Skeletal muscle cell (primary cell): Measurements from ENCODE around the gene ANKRD40.
"Not testable (repeated sequence)": the region's sequence is repeated elsewhere in the genome, so short reads cannot be mapped to it uniquely, and the experiment has no call there.

Experiments used
- DNase-seq: peaks from one replicate; pipeline ENCODE4 v3.0.0-alpha.2; 2010; ENCODE audit warnings: low read depth
- H3K4me3 ChIP-seq: 2 replicates; pipeline ENCODE4 v1.5.1; 2011; ENCODE audit warnings: low read depth, mild to moderate bottlenecking, control low read depth, low read length, moderate library complexity

Gene ANKRD40, protein sequence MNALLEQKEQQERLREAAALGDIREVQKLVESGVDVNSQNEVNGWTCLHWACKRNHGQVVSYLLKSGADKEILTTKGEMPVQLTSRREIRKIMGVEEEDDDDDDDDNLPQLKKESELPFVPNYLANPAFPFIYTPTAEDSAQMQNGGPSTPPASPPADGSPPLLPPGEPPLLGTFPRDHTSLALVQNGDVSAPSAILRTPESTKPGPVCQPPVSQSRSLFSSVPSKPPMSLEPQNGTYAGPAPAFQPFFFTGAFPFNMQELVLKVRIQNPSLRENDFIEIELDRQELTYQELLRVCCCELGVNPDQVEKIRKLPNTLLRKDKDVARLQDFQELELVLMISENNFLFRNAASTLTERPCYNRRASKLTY

DNA sequence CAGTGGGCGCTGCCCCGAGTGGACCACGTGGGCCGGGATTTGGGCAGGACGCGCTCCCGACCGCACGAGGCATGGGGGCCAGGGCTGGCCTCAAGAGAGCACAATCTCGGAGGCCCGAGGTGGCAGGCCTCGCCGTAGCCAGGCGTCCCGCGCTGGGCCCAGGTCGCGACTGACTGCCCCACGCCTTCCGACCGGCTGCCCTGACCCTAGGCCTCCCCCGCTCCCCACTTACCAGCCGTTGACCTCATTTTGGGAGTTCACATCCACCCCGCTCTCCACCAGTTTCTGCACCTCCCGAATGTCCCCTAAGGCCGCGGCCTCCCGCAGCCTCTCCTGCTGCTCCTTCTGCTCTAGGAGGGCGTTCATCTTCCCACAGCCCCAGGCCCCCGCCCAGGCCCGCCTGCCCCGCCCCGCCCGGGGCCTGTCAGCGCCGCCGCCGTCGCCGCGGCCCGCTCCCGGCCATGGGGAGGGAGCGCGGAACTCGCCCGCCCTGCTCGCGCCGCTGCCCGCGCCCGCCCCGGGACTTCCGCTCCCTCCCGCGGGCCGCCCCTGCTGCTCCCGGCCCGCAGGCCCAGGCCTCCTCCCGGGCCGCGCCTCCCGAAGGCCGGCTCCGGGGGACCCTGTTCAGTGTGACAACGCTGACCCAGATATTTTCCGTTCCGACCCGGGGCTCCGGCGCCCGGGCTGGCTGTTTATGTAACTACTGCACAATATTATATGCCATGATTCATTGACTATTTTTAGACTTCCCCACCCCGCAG is at the start of gene ANKRD40:
TSS of gene ANKRD40 (minus strand) at position 626 of the 761 bp plus-strand sequence. CDS start at position 366, 260 bp downstream.
- peak; percentile 71 for DNase-seq
- peak within 1 kb of the TSS; percentile 74 for H3K4me3 ChIP-seq

DNA sequence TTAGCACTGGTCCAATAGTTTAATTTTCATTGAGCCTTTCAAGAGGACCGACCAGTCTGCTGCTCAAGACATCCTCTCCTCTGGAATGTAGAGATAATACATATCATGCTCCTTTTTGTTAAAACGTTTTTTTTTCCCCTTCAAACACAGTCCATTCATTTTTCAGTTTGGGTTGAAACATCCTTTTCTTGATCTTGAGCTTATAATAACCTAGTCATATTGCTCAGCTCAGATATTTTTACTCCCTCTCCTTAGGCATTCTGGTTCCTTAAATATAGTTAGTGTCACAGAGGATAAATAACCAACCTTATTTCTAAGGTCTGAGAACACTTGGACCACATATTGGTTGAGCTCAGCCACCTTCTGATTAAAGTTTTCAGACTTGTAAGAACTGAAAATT is 46.8 kb upstream of the ANKRD40 start:
- DNase-seq = no peak
- no peak overlapping the region for H3K4me3 ChIP-seq

DNA sequence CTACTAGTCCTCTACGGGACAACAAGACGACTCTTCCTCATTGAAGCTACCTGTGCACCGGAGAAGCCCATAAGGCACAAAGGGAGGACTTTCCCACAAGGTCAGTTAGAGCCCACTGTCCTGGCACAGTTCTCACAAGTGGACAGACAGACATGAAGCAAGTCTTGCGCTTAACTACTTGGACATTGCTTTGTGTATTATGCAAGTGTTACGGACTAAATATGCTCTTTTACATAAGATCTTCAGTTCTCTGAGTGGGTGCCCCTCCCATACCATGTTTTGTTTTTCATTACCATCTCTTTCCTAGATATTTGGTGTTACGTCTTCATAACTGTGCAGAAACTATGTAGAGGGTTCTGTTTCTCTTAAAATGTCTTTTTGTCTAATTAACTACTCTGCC is 41.5 kb upstream of the ANKRD40 start:
- H3K4me3 ChIP-seq = no peak overlapping the region
- DNase-seq = no peak

DNA sequence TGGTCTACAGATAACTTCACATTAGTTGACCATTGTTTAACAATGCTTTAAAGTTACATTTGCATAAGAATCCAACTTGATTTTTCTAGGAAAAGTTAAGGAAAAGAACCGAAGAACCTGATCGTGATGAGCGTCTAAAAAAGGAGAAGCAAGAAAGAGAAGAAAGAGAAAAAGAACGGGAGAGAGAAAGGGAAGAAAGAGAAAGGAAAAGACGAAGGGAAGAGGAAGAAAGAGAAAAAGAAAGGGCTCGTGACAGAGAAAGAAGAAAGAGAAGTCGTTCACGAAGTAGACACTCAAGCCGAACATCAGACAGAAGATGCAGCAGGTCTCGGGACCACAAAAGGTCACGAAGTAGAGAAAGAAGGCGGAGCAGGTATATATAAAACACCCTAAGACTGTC is 37.9 kb upstream of the ANKRD40 start:
- H3K4me3 ChIP-seq = no peak overlapping the region
- DNase-seq = no peak

- no peak overlapping the region for H3K4me3 ChIP-seq
- no peak for DNase-seq
Observed at GRCh38 chr17:50739098-50739497, 31.4 kb upstream of the ANKRD40 start.

DNA sequence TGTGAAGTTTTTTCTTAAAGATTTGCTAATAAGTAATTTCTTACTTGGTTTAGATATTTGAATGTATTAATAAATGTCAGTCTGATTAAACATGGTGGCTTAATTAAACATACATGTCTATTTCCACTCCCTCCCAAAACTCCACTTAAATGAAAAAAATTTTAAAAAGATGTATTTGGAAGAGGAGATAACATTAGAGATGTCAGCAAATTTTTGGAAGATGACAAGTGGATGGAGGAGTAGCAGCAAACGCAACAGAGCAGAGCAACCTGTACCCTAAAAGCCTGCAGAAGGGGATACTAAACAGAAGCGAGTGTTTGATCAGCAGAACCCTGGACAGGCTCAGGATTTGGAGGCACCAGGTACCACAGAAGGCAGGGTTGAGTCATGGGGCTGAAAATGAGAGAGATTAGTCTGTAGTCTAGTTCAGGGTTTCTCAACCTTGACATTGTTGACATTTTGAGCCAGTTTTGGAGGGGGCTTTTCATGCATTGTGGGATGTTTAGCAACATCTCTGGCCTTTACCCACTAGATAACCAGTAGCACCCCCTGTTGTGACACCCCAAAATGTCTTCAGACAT is 29.5 kb upstream of the ANKRD40 start:
- no peak for DNase-seq

DNA sequence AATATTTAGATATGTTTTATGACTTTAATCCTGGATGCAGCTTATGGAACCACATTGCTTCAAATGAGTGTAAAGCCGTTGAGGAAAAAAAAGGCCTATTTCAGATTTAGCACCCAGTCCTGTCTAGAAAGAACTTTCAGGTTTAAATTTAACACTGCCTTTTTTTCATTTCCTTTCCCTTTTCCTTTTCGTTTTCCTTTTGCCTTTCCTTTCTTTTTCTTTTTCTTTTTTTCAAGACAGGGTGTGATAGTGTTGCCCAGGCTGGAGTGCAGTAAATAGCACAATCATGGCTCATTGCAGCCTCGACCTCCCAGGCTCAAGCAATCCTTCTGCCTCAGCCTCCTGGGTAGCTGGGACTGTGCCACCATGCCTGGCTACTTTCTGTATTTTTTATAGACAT is 27.6 kb upstream of the ANKRD40 start:
- no peak for DNase-seq
- H3K4me3 ChIP-seq = no peak overlapping the region

More for the DNA sequence above, 29.5 kb upstream of the ANKRD40 start:
- no peak overlapping the region for H3K4me3 ChIP-seq

- H3K4me3 ChIP-seq = no peak overlapping the region
- DNase-seq = no peak
Observed at GRCh38 chr17:50731575-50732460, 24.1 kb upstream of the ANKRD40 start.

DNA sequence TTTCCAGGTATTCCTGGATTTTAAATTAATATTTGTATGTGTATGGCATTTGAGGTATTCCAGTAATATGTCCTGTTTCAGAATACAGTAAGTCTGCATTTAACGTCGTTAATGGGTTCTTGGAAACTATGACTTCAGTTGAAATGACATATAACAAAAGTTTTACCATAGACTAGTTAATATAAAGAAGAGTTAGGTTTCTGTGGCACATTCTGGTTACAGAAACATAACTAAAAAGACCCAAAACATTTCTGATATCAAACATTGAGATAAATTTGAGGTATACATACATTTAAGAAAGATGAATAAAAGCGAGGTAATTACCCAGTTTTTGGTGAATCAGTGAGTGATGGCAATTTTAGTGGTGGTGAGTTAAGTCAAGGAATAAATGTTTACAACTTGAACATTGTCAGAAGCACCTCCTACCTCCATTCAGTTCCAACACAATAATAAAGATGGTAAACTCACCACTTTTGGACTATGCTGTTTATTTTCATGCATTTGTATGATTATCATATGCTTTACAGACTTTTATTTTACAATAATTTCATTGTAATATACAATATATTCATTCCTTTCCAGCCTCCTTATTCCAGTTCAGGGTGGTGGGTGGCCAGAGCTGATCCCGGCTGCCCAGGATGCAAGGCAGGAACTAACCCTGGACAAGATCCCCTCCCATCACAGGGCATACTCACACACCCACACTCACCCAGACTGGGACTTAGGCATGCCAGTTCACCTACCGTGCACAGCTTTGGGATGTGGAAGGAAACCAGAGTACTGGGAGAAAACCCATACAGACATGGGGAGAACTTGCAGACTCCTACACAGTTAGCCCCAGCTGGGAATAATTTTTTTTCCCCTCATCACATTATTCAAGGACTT is 21.4 kb upstream of the ANKRD40 start:
- no peak overlapping the region for H3K4me3 ChIP-seq
- no peak for DNase-seq

DNA sequence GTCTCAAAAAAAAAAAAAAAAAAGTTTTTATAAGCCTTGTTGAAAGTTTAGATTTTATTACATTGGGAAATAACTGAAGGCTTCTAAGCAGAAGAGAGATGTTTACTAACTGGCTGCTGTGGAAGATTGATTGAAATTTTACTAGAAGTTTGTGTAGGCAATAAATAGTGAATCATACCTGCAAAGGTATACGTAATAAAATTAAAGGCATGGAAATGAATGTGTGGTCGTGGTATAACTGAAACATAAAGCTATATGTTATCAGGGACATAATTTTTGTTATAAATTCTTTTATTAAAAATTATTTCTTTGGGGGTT is 20.4 kb upstream of the ANKRD40 start:
- DNase-seq = no peak
- no peak overlapping the region for H3K4me3 ChIP-seq

DNA sequence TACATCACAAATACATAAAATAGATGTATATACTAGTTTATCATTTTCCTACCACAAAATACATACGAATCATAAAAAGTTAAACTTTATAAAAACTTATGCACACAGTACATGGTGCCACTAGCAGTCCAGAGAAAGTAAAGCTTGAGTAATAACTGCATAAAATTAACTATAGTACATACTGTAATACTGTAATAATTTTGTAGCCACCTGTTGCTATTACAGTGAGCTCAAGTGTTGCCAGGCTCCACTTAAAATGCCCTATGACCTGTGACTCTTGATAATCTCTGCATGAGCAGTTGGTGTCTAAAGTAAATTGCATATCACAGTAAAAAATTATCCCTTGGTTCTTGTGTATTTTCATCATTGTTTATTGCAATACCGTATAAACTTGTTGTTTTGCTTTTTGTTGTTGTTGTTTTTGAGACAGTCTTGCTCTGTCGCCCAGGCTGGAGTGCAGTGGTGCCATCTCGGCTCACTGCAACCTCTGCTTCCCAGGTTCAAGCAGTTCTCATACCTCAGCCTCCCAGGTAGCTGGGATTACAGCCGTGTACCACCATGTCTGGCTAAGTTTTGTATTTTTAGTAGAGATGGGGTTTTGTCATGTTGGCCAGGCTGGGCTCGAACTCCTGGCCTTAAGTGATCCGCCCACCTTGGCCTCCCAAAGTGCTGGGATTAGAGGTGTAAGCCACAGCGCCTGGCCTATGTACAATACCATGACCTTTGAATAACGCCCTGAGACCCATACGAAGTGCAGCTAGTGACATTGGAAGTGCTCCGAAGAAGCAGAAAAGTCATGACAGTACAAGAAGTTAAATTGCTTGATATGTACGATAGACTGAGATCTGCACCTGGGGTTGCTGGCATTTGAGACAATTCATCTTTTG is 18.3 kb upstream of the ANKRD40 start:
- no peak for DNase-seq
- H3K4me3 ChIP-seq = no peak overlapping the region

- H3K4me3 ChIP-seq = not testable (repeated sequence)
Observed at GRCh38 chr17:50724622-50725021, 16.9 kb upstream of the ANKRD40 start.

GRCh38 chr17:50722746-50723145 is 15.0 kb upstream of the ANKRD40 start:
- no peak for DNase-seq
- H3K4me3 ChIP-seq = no peak overlapping the region

More at GRCh38 chr17:50724622-50725021, 16.9 kb upstream of the ANKRD40 start:
- not testable (repeated sequence) for DNase-seq

GRCh38 chr17:50721194-50722010 is 13.7 kb upstream of the ANKRD40 start:
- no peak for DNase-seq
- peak overlapping the region; percentile 93 for H3K4me3 ChIP-seq

GRCh38 chr17:50719924-50720794 is 12.4 kb upstream of the ANKRD40 start:
- DNase-seq = no peak
- H3K4me3 ChIP-seq = peak overlapping the region; percentile 93
